ENCODE data around the gene KCNQ5. TPM values are rescaled to one million over a fixed set of nuclear protein-coding genes. Genes with fewer than 3 reads are reported as not detected.

The KCNQ5 gene
- total RNA-seq, 2 donors from 2014 or later, result 0.67 TPM; not detected in 1

GRCh38 chr6:73036689-73037088 is 414.8 kb downstream of the KCNQ5 start:
- Histone ChIP-seq H3K4me1 (no peaks in the 10 kb centered on the region), H3K27ac (no peak overlapping the region), H3K4me3 (no peak overlapping the region), H3K9me3 (peaks cover 0 to 14% of the 10 kb centered on the region in 2 donors), H3K27me3 (no peaks in the 10 kb centered on the region), H3K36me3 (no peaks in the 10 kb centered on the region)
- TF ChIP-seq CTCF (IDR thresholded peaks at IDR 0.05), result no peak
- no peak for DNase-seq (ENCODE audit: low spot score)

GRCh38 chr6:73041051-73041450 is 419.2 kb downstream of the KCNQ5 start:
- DNase-seq (ENCODE audit: low spot score), result no peak
- no peak for TF ChIP-seq CTCF (IDR thresholded peaks at IDR 0.05)
- Histone ChIP-seq H3K36me3 (no peaks in the 10 kb centered on the region), H3K4me1 (no peaks in the 10 kb centered on the region), H3K4me3 (no peak overlapping the region), H3K27ac (no peak overlapping the region), H3K27me3 (no peaks in the 10 kb centered on the region), H3K9me3 (peaks cover 0 to 14% of the 10 kb centered on the region in 2 donors)

GRCh38 chr6:73042892-73043291 is 421.0 kb downstream of the KCNQ5 start:
- no peak overlapping the region for H3K4me3 ChIP-seq
- no peak overlapping the region for H3K27ac ChIP-seq
- no peaks in the 10 kb centered on the region for H3K36me3 ChIP-seq
- no peak for TF ChIP-seq CTCF (IDR thresholded peaks at IDR 0.05)
- no peaks in the 10 kb centered on the region for H3K4me1 ChIP-seq
- H3K9me3 ChIP-seq, result peaks cover 0 to 14% of the 10 kb centered on the region in 2 donors
- H3K27me3 ChIP-seq, result no peaks in the 10 kb centered on the region
- no peak for DNase-seq (ENCODE audit: low spot score)

GRCh38 chr6:73043446-73043845 is 421.6 kb downstream of the KCNQ5 start:
- Histone ChIP-seq H3K36me3 (no peaks in the 10 kb centered on the region), H3K9me3 (peaks cover 0 to 13% of the 10 kb centered on the region in 2 donors), H3K27ac (no peak overlapping the region), H3K4me3 (no peak overlapping the region), H3K27me3 (no peaks in the 10 kb centered on the region), H3K4me1 (no peaks in the 10 kb centered on the region)
- no peak for TF ChIP-seq CTCF (IDR thresholded peaks at IDR 0.05)
- DNase-seq (ENCODE audit: low spot score), result no peak

- Histone ChIP-seq H3K27me3 (no peaks in the 10 kb centered on the region), H3K4me3 (no peak overlapping the region), H3K36me3 (no peaks in the 10 kb centered on the region), H3K27ac (no peak overlapping the region), H3K4me1 (no peaks in the 10 kb centered on the region), H3K9me3 (no peaks in the 10 kb centered on the region)
- TF ChIP-seq CTCF (IDR thresholded peaks at IDR 0.05), result no peak
- no peak for DNase-seq (ENCODE audit: low spot score)
Observed at GRCh38 chr6:73045609-73046008, 423.7 kb downstream of the KCNQ5 start.

- Histone ChIP-seq H3K4me3 (no peak overlapping the region), H3K9me3 (no peaks in the 10 kb centered on the region), H3K27ac (no peak overlapping the region), H3K36me3 (no peaks in the 10 kb centered on the region), H3K4me1 (no peaks in the 10 kb centered on the region), H3K27me3 (no peaks in the 10 kb centered on the region)
- DNase-seq (ENCODE audit: low spot score), result no peak
- TF ChIP-seq CTCF (IDR thresholded peaks at IDR 0.05), result no peak
Observed at GRCh38 chr6:73047801-73048200, 425.9 kb downstream of the KCNQ5 start.
